Mammary epithelial cell (primary cell): ENCODE data around the gene DYRK4.

Experiments used
- CTCF ChIP-seq, 2 donors: IDR thresholded peaks in 1 of 2; conservative IDR thresholded peaks in 1 of 2; 2 replicates each; pipeline ENCODE4 v1.5.1; 2011 to 2012; ENCODE audit warnings: inconsistent platforms in 2 of 2, low read length in 2 of 2, mild to moderate bottlenecking in 2 of 2, control low read depth in 1 of 2, low read depth in 1 of 2; ENCODE audit not compliant: insufficient read depth in 1 of 2; ENCODE audit errors: extremely low read depth in 1 of 2
- EZH2 ChIP-seq: IDR thresholded peaks from 2 replicates; pipeline ENCODE4 v1.6.1; 2012; ENCODE audit warnings: low read length, inconsistent platforms, borderline replicate concordance

GRCh38 chr12:4564818-4565217 lies 2.8 kb downstream of the DYRK4 start:
- TF ChIP-seq CTCF (conservative IDR thresholded peaks at IDR 0.05 in 1 of 2, IDR thresholded peaks at IDR 0.05 in 1 of 2; ENCODE audit: extremely low read depth in 1 of 2, insufficient read depth in 1 of 2, low read depth in 1 of 2, low read length in 2 of 2) (no peak), EZH2 (no peak)
